SK-N-SH treated with all-trans-retinoic acid at 6 μM for 48 hours (cell line): Measurements from ENCODE around the gene ACBD5.
"Not testable (repeated sequence)": the region's sequence is repeated elsewhere in the genome, so short reads cannot be mapped to it uniquely, and the experiment has no call there.

Experiments
- RARB ChIP-seq: fragments of 250-450 bp; sonication (Bioruptor Pico); IDR thresholded peaks from 2 replicates; pipeline ENCODE4 v1.8.0; 2021; ENCODE audit warnings: mild to moderate bottlenecking, moderate library complexity
- ZFP30 ChIP-seq: fragments of 450-650 bp; formaldehyde crosslinking; IDR thresholded peaks from 2 replicates; pipeline ENCODE4 v1.5.0; 2022; ENCODE audit warnings: mild to moderate bottlenecking, moderate library complexity
- TF ChIP-seq, protein P1 (sequence below): fragments of 250-450 bp; sonication (Bioruptor Pico); IDR thresholded peaks from 2 replicates; pipeline ENCODE4 v1.5.1; 2021; ENCODE audit warnings: mild to moderate bottlenecking, moderate library complexity

DNA sequence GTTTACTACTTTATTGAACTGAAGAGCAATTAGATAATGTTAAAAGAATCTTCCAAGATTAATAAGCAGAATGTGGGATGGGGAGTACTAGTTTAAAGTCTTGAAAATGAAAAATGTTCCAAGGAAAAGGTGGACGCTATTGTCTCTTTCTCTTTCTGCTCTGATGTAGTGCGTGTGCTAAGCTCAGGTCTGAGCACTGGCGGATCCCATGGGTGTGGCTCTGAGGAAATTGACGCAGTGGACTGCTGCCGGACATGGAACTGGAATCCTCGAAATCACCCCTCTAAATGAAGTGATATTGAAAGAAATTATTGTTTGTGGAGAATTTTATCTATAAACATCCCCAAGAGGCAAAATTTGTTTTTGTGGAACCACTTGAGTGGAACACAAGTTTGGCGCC, 22.2 kb upstream of the ACBD5 start:
- not testable (repeated sequence) for TF ChIP-seq RARB (CRISPR knock-in tag); ZFP30
- TF ChIP-seq, protein P1, sequence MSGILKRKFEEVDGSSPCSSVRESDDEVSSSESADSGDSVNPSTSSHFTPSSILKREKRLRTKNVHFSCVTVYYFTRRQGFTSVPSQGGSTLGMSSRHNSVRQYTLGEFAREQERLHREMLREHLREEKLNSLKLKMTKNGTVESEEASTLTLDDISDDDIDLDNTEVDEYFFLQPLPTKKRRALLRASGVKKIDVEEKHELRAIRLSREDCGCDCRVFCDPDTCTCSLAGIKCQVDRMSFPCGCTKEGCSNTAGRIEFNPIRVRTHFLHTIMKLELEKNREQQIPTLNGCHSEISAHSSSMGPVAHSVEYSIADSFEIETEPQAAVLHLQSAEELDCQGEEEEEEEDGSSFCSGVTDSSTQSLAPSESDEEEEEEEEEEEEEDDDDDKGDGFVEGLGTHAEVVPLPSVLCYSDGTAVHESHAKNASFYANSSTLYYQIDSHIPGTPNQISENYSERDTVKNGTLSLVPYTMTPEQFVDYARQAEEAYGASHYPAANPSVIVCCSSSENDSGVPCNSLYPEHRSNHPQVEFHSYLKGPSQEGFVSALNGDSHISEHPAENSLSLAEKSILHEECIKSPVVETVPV (CRISPR knock-in tag): not testable (repeated sequence)
